AG04450 (cell line): ENCODE measurements around the gene PIGA. TPM values are rescaled to one million over a fixed set of nuclear protein-coding genes. Genes with fewer than 3 reads are reported as not detected.

Source experiments
- CTCF ChIA-PET: fragments of 300-600, 350-600 bp; formaldehyde crosslinking; extraction: SDS; loops from one replicate; lab custom pipeline; 2022; ENCODE audit warnings: antibody characterized with exemption, inconsistent platforms; lab: Charles Lee
- POLR2A ChIA-PET: fragments of 350-600 bp; formaldehyde crosslinking; extraction: SDS; loops from one replicate; lab custom pipeline; 2021; ENCODE audit warnings: antibody characterized with exemption, inconsistent platforms; lab: Yijun Ruan, JAX
- DNase-seq: peaks from one replicate; pipeline ENCODE4 v3.0.0-alpha.2; 2011; ENCODE audit warnings: low read depth, low spot score
- H3K27ac ChIP-seq: one replicate; pipeline ENCODE4 v1.5.1; 2012; ENCODE audit warnings: low read depth, low read length, control low read depth
- H3K27me3 ChIP-seq: one replicate; pipeline ENCODE4 v1.6.0; 2012; ENCODE audit warnings: low read length; ENCODE audit not compliant: control insufficient read depth, insufficient read depth
- H3K4me3 ChIP-seq: 2 replicates; pipeline ENCODE4 v1.5.1; 2011; ENCODE audit warnings: mild to moderate bottlenecking, low read depth, low read length, control low read depth
- H3K9me3 ChIP-seq: 2 replicates; pipeline ENCODE4 v1.5.1; 2012; ENCODE audit warnings: low read length; ENCODE audit not compliant: control insufficient read depth, insufficient read depth
- CTCF ChIP-seq: IDR thresholded peaks from 2 replicates; pipeline ENCODE4 v1.5.1; 2011; ENCODE audit warnings: low read depth, low read length, control low read depth, inconsistent platforms
- polyA plus RNA-seq: library from polyadenylated mRNA; depleted of rRNA; stranded (reverse); fragments of >200 nt; gene quantifications from 2 replicates; pipeline ENCODE4 v1.2.3, GENCODE V29; 2011; rRNA removed

The PIGA gene
- polyA plus RNA-seq, 1 experiment = 4.2 TPM

GRCh38 chrX:15269618-15270521 is 65.5 kb downstream of the PIGA start, which contains the start of gene ASB9:
Gene ASB9, minus strand, starts transcription at chrX:15270083. Its CDS starts 209 bp downstream, at chrX:15269874.
- ChIA-PET POLR2A (interaction anchor here (0.5 kb wide), 1 partner anchor 390 kb away, joined by 3 read pairs; no protein-coding TSS in a partner anchor), CTCF (interaction anchor here (1.4 kb wide), 1 partner anchor 1231 kb away, joined by 3 read pairs; no protein-coding TSS in a partner anchor)
- DNase-seq = no peak
- no peak within 1 kb of the TSS for H3K27ac ChIP-seq
- H3K9me3 ChIP-seq = no peaks in the 10 kb centered on the region
- TF ChIP-seq CTCF = no peak
- H3K27me3 ChIP-seq = no peaks in the 10 kb centered on the region
- H3K4me3 ChIP-seq = no peak within 1 kb of the TSS

Other genes with a start within 250 kb of the PIGA start
- 0.22 and 0.35 TPM in 2 replicates for gene ASB9, start 65.4 kb downstream of the PIGA start, polyA plus RNA-seq
- not detected in 2 replicates for gene ASB11, start 19.9 kb downstream of the PIGA start, polyA plus RNA-seq
- gene VEGFD, start 48.9 kb upstream of the PIGA start, polyA plus RNA-seq = 0.24 and 0.43 TPM in 2 replicates
- 35.2 and 42.5 TPM in 2 replicates for gene PIR, start 157.8 kb upstream of the PIGA start, polyA plus RNA-seq
- not detected in 2 replicates for gene BMX, start 165.3 kb upstream of the PIGA start, polyA plus RNA-seq